H9 (cell line): Measurements from ENCODE around the gene ONECUT3. TPM values are rescaled to one million over a fixed set of nuclear protein-coding genes. Genes with fewer than 3 reads are reported as not detected.

Source experiments
- DNase-seq: peaks from one replicate; pipeline ENCODE4 v3.0.0-alpha.2; 2017
- H2AFZ ChIP-seq: one replicate; pipeline ENCODE4 v1.6.1; 2013; ENCODE audit warnings: mild to moderate bottlenecking, low read length, control low read depth, moderate library complexity
- H2AK5ac ChIP-seq: 2 replicates; pipeline ENCODE4 v1.6.1; 2013; ENCODE audit warnings: low read length, control low read depth, mixed read lengths; ENCODE audit not compliant: insufficient read length
- H2BK120ac ChIP-seq: one replicate; pipeline ENCODE4 v1.6.1; 2013; ENCODE audit warnings: low read depth, mild to moderate bottlenecking, low read length, control low read depth, inconsistent platforms; ENCODE audit not compliant: poor library complexity, severe bottlenecking
- H2BK12ac ChIP-seq: 2 replicates; pipeline ENCODE4 v1.6.1; 2013; ENCODE audit warnings: low read length, control low read depth, mixed read lengths, low read depth; ENCODE audit not compliant: insufficient read length
- H2BK15ac ChIP-seq: 2 replicates; pipeline ENCODE4 v1.6.1; 2013; ENCODE audit warnings: low read depth, low read length, control low read depth
- H2BK20ac ChIP-seq: one replicate; pipeline ENCODE4 v1.6.1; 2013; ENCODE audit warnings: low read depth, mild to moderate bottlenecking, low read length, control low read depth, inconsistent platforms; ENCODE audit not compliant: poor library complexity, severe bottlenecking
- H2BK5ac ChIP-seq: 2 replicates; pipeline ENCODE4 v1.6.1; 2013; ENCODE audit warnings: low read length, control low read depth, mixed read lengths; ENCODE audit not compliant: insufficient read length
- H3K14ac ChIP-seq: 2 replicates; pipeline ENCODE4 v1.6.1; 2013; ENCODE audit warnings: low read length, control low read depth; ENCODE audit not compliant: insufficient read depth
- H3K18ac ChIP-seq: 2 replicates; pipeline ENCODE4 v1.6.1; 2013; ENCODE audit warnings: low read depth, mild to moderate bottlenecking, mixed read lengths, low read length, control low read depth; ENCODE audit not compliant: insufficient read length
- H3K23ac ChIP-seq: 2 replicates; pipeline ENCODE4 v1.6.1; 2013; ENCODE audit warnings: low read length, control low read depth, mixed read lengths, low read depth; ENCODE audit not compliant: insufficient read length
- H3K23me2 ChIP-seq: 2 replicates; pipeline ENCODE4 v1.6.1; 2013; ENCODE audit warnings: low read depth, mild to moderate bottlenecking, mixed read lengths, low read length, control low read depth; ENCODE audit not compliant: insufficient read length, poor library complexity, severe bottlenecking
- H3K27ac ChIP-seq: 2 replicates; pipeline ENCODE4 v1.5.1; 2013; ENCODE audit warnings: low read length, control low read depth, mixed read lengths, low read depth; ENCODE audit not compliant: insufficient read length
- H3K27me3 ChIP-seq: 2 replicates; pipeline ENCODE4 v1.6.1; 2013; ENCODE audit warnings: low read length, control low read depth, inconsistent platforms; ENCODE audit not compliant: insufficient read depth
- H3K4ac ChIP-seq: 2 replicates; pipeline ENCODE4 v1.6.1; 2013; ENCODE audit warnings: low read depth, mild to moderate bottlenecking, control low read depth, inconsistent platforms, low read length, moderate library complexity
- H3K4me1 ChIP-seq: 2 replicates; pipeline ENCODE4 v1.6.1; 2013; ENCODE audit warnings: low read length, control low read depth, inconsistent platforms; ENCODE audit not compliant: insufficient read depth
- H3K4me2 ChIP-seq: 2 replicates; pipeline ENCODE4 v1.6.1; 2013; ENCODE audit warnings: low read length, control low read depth, mixed read lengths; ENCODE audit not compliant: insufficient read length, insufficient read depth
- H3K56ac ChIP-seq: 2 replicates; pipeline ENCODE4 v1.6.1; 2013; ENCODE audit warnings: low read depth, mild to moderate bottlenecking, mixed read lengths, low read length, control low read depth; ENCODE audit not compliant: insufficient read length
- H3K79me1 ChIP-seq: 2 replicates; pipeline ENCODE4 v1.6.1; 2013; ENCODE audit warnings: low read depth, mild to moderate bottlenecking, moderate library complexity, low read length, control low read depth, inconsistent platforms; ENCODE audit not compliant: insufficient read depth, poor library complexity, severe bottlenecking
- H3K79me2 ChIP-seq: 2 replicates; pipeline ENCODE4 v1.6.1; 2013; ENCODE audit warnings: low read length, control low read depth, inconsistent platforms; ENCODE audit not compliant: insufficient read depth
- H3K9ac ChIP-seq: 2 replicates; pipeline ENCODE4 v1.6.1; 2013; ENCODE audit warnings: low read length, control low read depth, mixed read lengths; ENCODE audit not compliant: insufficient read length; ENCODE audit errors: extremely low read depth
- H3K9me3 ChIP-seq: one replicate; pipeline ENCODE4 v1.6.1; 2013; ENCODE audit warnings: low read depth, low read length, inconsistent platforms; ENCODE audit not compliant: control insufficient read depth
- H3T11ph ChIP-seq: one replicate; pipeline ENCODE4 v1.6.1; 2013; ENCODE audit warnings: mild to moderate bottlenecking, low read length, control low read depth, inconsistent platforms
- H4K20me1 ChIP-seq: one replicate; pipeline ENCODE4 v1.6.1; 2013; ENCODE audit not compliant: control insufficient read depth, insufficient read length, insufficient read depth
- H4K5ac ChIP-seq: 2 replicates; pipeline ENCODE4 v1.6.1; 2013; ENCODE audit warnings: low read depth, mild to moderate bottlenecking, mixed read lengths, low read length, control low read depth; ENCODE audit not compliant: insufficient read length
- H4K8ac ChIP-seq: replicated peaks from 2 replicates; pipeline ENCODE4 v1.6.1; 2013; ENCODE audit warnings: low read length, control low read depth, mixed read lengths, low read depth; ENCODE audit not compliant: insufficient read length
- H4K91ac ChIP-seq: 2 replicates; pipeline ENCODE4 v1.6.1; 2013; ENCODE audit warnings: low read depth, mild to moderate bottlenecking, moderate library complexity, mixed read lengths, low read length, control low read depth; ENCODE audit not compliant: insufficient read length
- H3K27ac Mint-ChIP-seq, 3 experiments: 2 replicates in 2 of 3; 3 replicates in 1 of 3; pipeline ENCODE4 v1.8.0; 2020 to 2021; ENCODE audit warnings: mixed read lengths in 3 of 3, mild to moderate bottlenecking in 1 of 3, moderate library complexity in 1 of 3
- H3K27me3 Mint-ChIP-seq: 2 replicates; pipeline ENCODE4 v1.8.0; 2021; ENCODE audit warnings: low read depth, mild to moderate bottlenecking, moderate library complexity, mixed read lengths
- H3K36me3 Mint-ChIP-seq, 3 experiments: 2 replicates in 2 of 3; 3 replicates in 1 of 3; pipeline ENCODE4 v1.8.0; 2020 to 2021; ENCODE audit warnings: low read depth in 3 of 3, mixed read lengths in 3 of 3; ENCODE audit not compliant: insufficient read depth in 1 of 3
- H3K4me1 Mint-ChIP-seq, 2 experiments: 2 replicates each; pipeline ENCODE4 v1.8.0; 2020; ENCODE audit warnings: mixed read lengths in 2 of 2
- H3K4me3 Mint-ChIP-seq, 2 experiments: 2 replicates in 1 of 2; 3 replicates in 1 of 2; pipeline ENCODE4 v1.8.0; 2020 to 2021; ENCODE audit warnings: mild to moderate bottlenecking in 2 of 2, mixed read lengths in 2 of 2, moderate library complexity in 1 of 2
- H3K9me3 Mint-ChIP-seq, 2 experiments: 2 replicates in 1 of 2; 3 replicates in 1 of 2; pipeline ENCODE4 v1.8.0; 2020; ENCODE audit warnings: mild to moderate bottlenecking in 2 of 2, mixed read lengths in 2 of 2, moderate library complexity in 1 of 2
- CTCF ChIP-seq: fragments of 200-600 bp; sonication (generic); conservative IDR thresholded peaks from 3 replicates; pipeline ENCODE4 v1.8.0; 2021; ENCODE audit warnings: antibody characterized with exemption, mild to moderate bottlenecking
- whole genome bisulfite sequencing: extraction: QIAGEN DNeasy Blood & Tissue Kit; methylation state at CpG from one replicate; pipeline ENCODE4 v1.1.7; 2013; ENCODE audit warnings: missing lambda C conversion rate, low lambda C conversion rate, mixed read lengths; ENCODE audit not compliant: insufficient read length; ENCODE audit errors: extremely low coverage; 5-methylcytosine and 5-hydroxymethylcytosine counted together
- total RNA-seq: library from RNA; stranded (reverse); gene quantifications from 2 replicates; pipeline ENCODE4 v1.2.1, GENCODE V29; 2021

Gene ONECUT3
- total RNA-seq, 1 experiment from 2014 or later, result 0.04 TPM

GRCh38 chr19:1744822-1745563 is 8.3 kb upstream of the ONECUT3 start:
- no peak for DNase-seq
- Mint-ChIP-seq H3K4me1 (peaks cover 9 to 19% of the 10 kb centered on the region in 2 experiments), H3K4me3 (peak overlapping the region in 1 of 2 experiments; percentile 71; a peak in 3 of 5 replicates), H3K27ac (no peak overlapping the region), H3K9me3 (peaks cover 5 to 6% of the 10 kb centered on the region in 2 experiments; a peak in 2 of 5 replicates), H3K36me3 (no peaks in the 10 kb centered on the region), H3K27me3 (peaks cover 95% of the 10 kb centered on the region)
- Histone ChIP-seq H3K23me2 (peaks cover 22% of the 10 kb centered on the region), H2BK5ac (no peak overlapping the region), H2AFZ (no peak overlapping the region), H3K4me1 (no peaks in the 10 kb centered on the region; the same call in 1 of the 2 replicates), H3K4ac (no peak overlapping the region), H3K27ac (no peak overlapping the region), H3K79me1 (no peaks in the 10 kb centered on the region), H2BK120ac (no peak overlapping the region), H3K27me3 (peaks cover 43% of the 10 kb centered on the region), H3T11ph (no peak overlapping the region), H3K23ac (no peak overlapping the region), H3K9me3 (no peaks in the 10 kb centered on the region), H3K79me2 (no peaks in the 10 kb centered on the region), H2BK15ac (no peak overlapping the region), H2BK20ac (no peak overlapping the region), H3K9ac (no peak overlapping the region), H4K8ac (no peak overlapping the region), H4K5ac (no peak overlapping the region), H4K91ac (no peak overlapping the region), H3K18ac (no peak overlapping the region), H3K14ac (no peak overlapping the region; the same call in 1 of the 2 replicates), H2AK5ac (no peak overlapping the region), H4K20me1 (no peaks in the 10 kb centered on the region), H3K56ac (no peak overlapping the region), H3K4me2 (peak overlapping the region; percentile 66), H2BK12ac (no peak overlapping the region)
- WGBS, result no CpG with 5 or more reads among the region's 19 CpGs
- no peak for TF ChIP-seq CTCF
